Pancreas (tissue), 10 donors: ENCODE data around the gene ZBED4. TPM values are rescaled to one million over a fixed set of nuclear protein-coding genes. Genes with fewer than 3 reads are reported as not detected.

ENCODE experiments used
- ATAC-seq, 4 donors: fragments of 200-7000 bp; cut with Tn5 transposase; one replicate each; pipeline versions ENCODE4 v1.8.0 to v1.9.1; 2020; ENCODE audit warnings: mild to moderate bottlenecking in 4 of 4, moderate library complexity in 4 of 4
- DNase-seq, 6 donors: peaks; one replicate each; pipeline ENCODE4 v3.0.0-alpha.2; 2020
- FAIRE-seq: peaks from 2 replicates; lab custom pipeline; 2012; peaks lifted over from hg19 to GRCh38; lab: Jason Lieb, UNC
- H3K27ac ChIP-seq, 4 donors: fragments of 200-600 bp; sonication (generic); 1 replicate in 3 of 4; 2 replicates in 1 of 4; pipeline versions ENCODE4 v1.5.0 to v1.8.0; 2020
- H3K27me3 ChIP-seq, 4 donors: fragments of 200-600 bp; one replicate each; pipeline ENCODE4 v1.8.0; 2021
- H3K36me3 ChIP-seq, 3 donors: fragments of 200-600 bp; sonication (generic) in 1 of 3; one replicate each; pipeline versions ENCODE4 v1.5.0 to v1.8.0; 2020 to 2021
- H3K4me1 ChIP-seq, 3 donors: fragments of 200-600 bp; one replicate each; pipeline ENCODE4 v1.8.0; 2021
- H3K4me3 ChIP-seq, 4 donors: fragments of 200-600 bp; sonication (generic) in 2 of 4; one replicate each; pipeline versions ENCODE4 v1.5.0 to v1.8.0; 2020 to 2021
- H3K9me3 ChIP-seq, 4 donors: fragments of 200-600 bp; one replicate each; pipeline ENCODE4 v1.8.0; 2021
- WGBS, 2 donors: extraction: QIAGEN DNeasy Blood & Tissue Kit; methylation state at CpG; one replicate each; pipeline ENCODE4 v1.1.7; 2013; 5-methylcytosine and 5-hydroxymethylcytosine counted together
- intact Hi-C, 3 donors: fragments of 100-400 bp; cut with DNase I; formaldehyde crosslinking; loops; one replicate each; pipeline versions ENCODE4 v1.11.1 to v1.14.2; 2022
- polyA plus RNA-seq, 2 donors: library from polyadenylated mRNA; stranded (reverse); fragments of 200-250 nt; gene quantifications; one replicate each; pipeline ENCODE4 v1.2.3, GENCODE V29; 2013
- total RNA-seq, 6 donors: library from RNA; stranded (reverse); fragmentation: NEBNext Ultra II Directional in 4 of 6; extraction: Animal tissue kit (Norgen Biotek cat#: 25700) in 4 of 6; gene quantifications; one replicate each; pipeline versions ENCODE4 v1.2.1 to v1.2.4, GENCODE V29; 2021 to 2023
- TF ChIP-seq, protein P1 (sequence below), 4 donors: fragments of 200-600 bp; sonication (generic) in 3 of 4; IDR thresholded peaks; one replicate each; pipeline versions ENCODE4 v1.5.0 to v1.8.0; 2021; ENCODE audit warnings: antibody characterized with exemption in 4 of 4
- donor health status: healthy with polysubstance abuse.
- donor health status: DM: no; HTN: no; CAD: no; lungs with moderate emphysema.
- donor health status: DM: no; HTN: no; CAD: no.
- donor health status: control.
- donor health status: control.
- donor health status: Bipolar disorder and iron deficiency.
- donor health status: DM: yes; HTN: yes; CAD: no.
- donor health status: DM: no; HTN: no; CAD: no.
- donor health status: DM: no; HTN: no; CAD: no.
- donor health status: DM: yes; HTN: yes; CAD: no.

Gene ZBED4, protein sequence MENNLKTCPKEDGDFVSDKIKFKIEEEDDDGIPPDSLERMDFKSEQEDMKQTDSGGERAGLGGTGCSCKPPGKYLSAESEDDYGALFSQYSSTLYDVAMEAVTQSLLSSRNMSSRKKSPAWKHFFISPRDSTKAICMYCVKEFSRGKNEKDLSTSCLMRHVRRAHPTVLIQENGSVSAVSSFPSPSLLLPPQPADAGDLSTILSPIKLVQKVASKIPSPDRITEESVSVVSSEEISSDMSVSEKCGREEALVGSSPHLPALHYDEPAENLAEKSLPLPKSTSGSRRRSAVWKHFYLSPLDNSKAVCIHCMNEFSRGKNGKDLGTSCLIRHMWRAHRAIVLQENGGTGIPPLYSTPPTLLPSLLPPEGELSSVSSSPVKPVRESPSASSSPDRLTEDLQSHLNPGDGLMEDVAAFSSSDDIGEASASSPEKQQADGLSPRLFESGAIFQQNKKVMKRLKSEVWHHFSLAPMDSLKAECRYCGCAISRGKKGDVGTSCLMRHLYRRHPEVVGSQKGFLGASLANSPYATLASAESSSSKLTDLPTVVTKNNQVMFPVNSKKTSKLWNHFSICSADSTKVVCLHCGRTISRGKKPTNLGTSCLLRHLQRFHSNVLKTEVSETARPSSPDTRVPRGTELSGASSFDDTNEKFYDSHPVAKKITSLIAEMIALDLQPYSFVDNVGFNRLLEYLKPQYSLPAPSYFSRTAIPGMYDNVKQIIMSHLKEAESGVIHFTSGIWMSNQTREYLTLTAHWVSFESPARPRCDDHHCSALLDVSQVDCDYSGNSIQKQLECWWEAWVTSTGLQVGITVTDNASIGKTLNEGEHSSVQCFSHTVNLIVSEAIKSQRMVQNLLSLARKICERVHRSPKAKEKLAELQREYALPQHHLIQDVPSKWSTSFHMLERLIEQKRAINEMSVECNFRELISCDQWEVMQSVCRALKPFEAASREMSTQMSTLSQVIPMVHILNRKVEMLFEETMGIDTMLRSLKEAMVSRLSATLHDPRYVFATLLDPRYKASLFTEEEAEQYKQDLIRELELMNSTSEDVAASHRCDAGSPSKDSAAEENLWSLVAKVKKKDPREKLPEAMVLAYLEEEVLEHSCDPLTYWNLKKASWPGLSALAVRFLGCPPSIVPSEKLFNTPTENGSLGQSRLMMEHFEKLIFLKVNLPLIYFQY
- total RNA-seq: 1 to 10 TPM; 3.7 to 7.2 (median 5.5) TPM
- 1 to 10 TPM; 2.4 to 3.2 TPM for polyA plus RNA-seq

DNA sequence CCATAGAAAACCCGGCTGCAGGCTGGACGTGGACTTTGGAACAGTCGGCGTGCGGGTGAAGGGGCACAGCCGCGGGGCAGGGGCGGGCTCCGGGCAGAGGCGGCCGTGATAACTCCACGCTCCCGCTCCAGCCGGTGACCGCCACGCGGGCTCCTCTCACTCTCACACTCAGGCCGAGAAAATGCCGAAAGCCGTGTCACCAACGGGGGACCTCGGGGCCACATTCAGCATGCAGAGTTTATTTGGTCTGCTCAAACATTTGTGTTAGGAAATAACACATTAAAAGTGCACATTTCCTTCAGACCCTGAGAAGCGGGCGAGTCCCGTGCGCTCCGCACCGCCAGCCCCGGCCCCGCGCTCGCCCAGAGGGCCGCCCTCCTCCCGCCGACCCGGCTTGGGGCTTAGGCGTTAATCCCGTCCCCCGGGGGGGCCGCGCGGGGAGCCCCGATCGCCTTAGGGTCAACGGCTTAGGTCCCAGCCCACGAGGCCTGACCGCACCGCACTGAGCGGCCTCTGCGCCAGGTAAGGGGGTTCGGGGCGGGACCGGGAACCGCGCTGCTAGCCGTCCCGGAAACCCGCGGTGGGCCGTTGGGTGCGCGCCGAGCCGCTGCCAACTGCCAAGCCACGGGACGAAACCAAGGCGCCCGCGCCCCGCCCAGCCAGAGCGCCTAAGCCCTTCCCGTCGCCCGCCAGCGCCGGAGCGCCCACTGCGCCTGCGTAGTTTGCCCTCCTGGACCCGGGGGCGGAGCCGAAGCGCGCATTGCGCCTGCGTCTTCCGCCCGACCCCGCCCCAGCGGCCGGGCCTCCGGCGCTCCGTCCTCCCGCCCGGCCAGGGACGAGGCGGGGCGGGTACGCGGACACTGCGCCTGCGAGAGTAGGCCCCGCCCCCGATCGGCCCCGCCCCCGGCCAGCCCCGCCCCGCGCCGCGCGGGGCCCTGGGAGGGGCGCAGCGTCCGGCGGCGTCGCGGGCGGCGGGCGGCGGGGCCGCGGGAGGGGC is at the start of gene ZBED4:
Gene ZBED4, plus strand, starts transcription at position 947 of the 997 bp plus-strand sequence. CDS start 29,819 bp downstream, outside the sequence.
- no peaks in the 10 kb centered on the region for H3K36me3 ChIP-seq
- peak within 1 kb of the TSS; percentile 89 to 96 (median 94) for H3K27ac ChIP-seq
- TF ChIP-seq, protein P1, sequence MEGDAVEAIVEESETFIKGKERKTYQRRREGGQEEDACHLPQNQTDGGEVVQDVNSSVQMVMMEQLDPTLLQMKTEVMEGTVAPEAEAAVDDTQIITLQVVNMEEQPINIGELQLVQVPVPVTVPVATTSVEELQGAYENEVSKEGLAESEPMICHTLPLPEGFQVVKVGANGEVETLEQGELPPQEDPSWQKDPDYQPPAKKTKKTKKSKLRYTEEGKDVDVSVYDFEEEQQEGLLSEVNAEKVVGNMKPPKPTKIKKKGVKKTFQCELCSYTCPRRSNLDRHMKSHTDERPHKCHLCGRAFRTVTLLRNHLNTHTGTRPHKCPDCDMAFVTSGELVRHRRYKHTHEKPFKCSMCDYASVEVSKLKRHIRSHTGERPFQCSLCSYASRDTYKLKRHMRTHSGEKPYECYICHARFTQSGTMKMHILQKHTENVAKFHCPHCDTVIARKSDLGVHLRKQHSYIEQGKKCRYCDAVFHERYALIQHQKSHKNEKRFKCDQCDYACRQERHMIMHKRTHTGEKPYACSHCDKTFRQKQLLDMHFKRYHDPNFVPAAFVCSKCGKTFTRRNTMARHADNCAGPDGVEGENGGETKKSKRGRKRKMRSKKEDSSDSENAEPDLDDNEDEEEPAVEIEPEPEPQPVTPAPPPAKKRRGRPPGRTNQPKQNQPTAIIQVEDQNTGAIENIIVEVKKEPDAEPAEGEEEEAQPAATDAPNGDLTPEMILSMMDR (IDR thresholded peaks at IDR 0.05): no peak
- DNase-seq (peak; percentile 97 to 100 (median 100)), FAIRE-seq (no peak), ATAC-seq (peak; percentile 87 to 96 (median 93))
- H3K9me3 ChIP-seq: no peaks in the 10 kb centered on the region
- 0% methylated on average over 95 to 127 of the region's 127 CpGs for WGBS, 2 donors
- peak within 1 kb of the TSS; percentile 49 to 65 (median 56) for H3K4me3 ChIP-seq
- no peaks in the 10 kb centered on the region for H3K27me3 ChIP-seq
- peaks cover 11 to 16% (median 11%) of the 10 kb centered on the region in 3 donors for H3K4me1 ChIP-seq
- intact Hi-C loops: no loop called here

DNA sequence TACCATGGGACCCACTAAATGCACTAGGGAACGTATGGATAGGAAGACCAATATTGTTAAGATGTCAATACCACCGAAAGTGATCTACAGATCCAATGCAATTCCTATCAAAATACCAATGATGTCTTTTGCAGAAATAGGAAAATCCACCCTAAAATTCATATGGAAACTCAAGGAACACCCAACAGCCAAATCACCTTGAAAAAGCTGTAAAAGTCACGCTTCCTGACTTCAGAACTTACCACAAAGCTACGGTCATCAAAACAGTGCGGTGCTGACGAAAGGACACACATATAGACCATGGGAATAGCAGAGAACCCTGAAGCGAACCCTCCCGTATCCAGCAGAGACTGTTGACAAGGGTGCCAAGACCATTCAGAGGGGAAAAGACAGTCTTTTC is 46.5 kb upstream of the ZBED4 start:
- H3K27ac ChIP-seq: no peak overlapping the region
- ATAC-seq (no peak), FAIRE-seq (no peak), DNase-seq (no peak)
- TF ChIP-seq, protein P1 (IDR thresholded peaks at IDR 0.05): no peak
- WGBS, 2 donors: 97 to 98% methylated on average over 8 of the region's 8 CpGs
- H3K36me3 ChIP-seq: peaks cover 0 to 15% (median 0%) of the 10 kb centered on the region in 3 donors
- H3K27me3 ChIP-seq: no peaks in the 10 kb centered on the region
- intact Hi-C loops: no loop called here
- H3K4me3 ChIP-seq: no peak overlapping the region
- H3K9me3 ChIP-seq: no peaks in the 10 kb centered on the region
- H3K4me1 ChIP-seq: peaks cover 0 to 9% (median 4%) of the 10 kb centered on the region in 3 donors

DNA sequence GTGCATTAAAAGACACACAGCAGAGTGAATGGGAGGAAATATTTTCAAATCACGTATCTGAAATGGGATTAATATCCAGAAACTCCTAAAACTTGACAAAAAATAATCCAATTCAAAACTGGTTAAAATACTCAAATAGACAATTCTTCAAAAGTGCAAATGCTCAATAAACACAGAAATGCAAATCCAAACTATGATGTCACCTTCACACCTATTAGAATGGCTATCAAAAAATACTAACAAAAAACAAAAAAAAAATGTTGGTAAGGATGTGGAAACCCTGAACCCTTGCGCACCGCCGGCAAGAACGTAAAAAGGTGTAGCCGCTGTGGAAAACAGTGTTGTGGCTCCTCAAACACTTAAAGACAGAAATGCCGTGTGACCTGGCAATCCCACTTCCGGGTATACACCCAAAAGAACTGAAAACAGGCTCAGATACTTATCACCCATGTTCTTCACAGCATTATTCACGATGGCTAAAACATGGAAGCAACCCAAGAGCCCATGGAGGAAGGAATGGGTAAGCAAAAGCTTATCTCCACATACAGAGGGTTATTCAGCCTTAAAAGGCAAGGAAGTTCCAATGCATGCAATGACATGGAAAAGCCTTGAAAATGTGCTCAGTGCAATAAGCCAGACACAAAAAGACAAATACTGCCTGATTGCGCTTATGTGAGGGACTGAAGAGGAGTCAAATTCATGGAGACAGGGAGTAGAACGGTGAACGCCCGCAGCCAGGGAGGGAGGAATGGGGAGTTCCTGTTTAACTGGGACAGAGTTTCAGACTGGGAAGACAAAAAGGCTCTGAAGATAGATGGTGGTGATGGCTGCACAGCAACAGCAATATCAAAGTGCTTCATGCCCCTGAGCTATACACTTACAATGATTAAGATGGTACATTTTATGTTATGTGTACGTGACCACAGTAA is 45.6 kb upstream of the ZBED4 start:
- ATAC-seq (no peak), DNase-seq (no peak), FAIRE-seq (no peak)
- Histone ChIP-seq H3K9me3 (no peaks in the 10 kb centered on the region), H3K27ac (no peak overlapping the region), H3K4me3 (no peak overlapping the region), H3K27me3 (no peaks in the 10 kb centered on the region), H3K4me1 (peaks cover 0 to 9% (median 4%) of the 10 kb centered on the region in 3 donors), H3K36me3 (peaks cover 0 to 11% (median 0%) of the 10 kb centered on the region in 3 donors)
- intact Hi-C loops: no loop called here
- 88 to 89% methylated on average over 14 of the region's 14 CpGs for WGBS, 2 donors
- TF ChIP-seq, protein P1 (IDR thresholded peaks at IDR 0.05): no peak
